ENCODE results near the gene ISCA1.

The ISCA1 gene
- long read RNA-seq, transcript ISCA1-201 (4 exons, 813 nt), result minor isoform, 11 of 85 reads
- long read RNA-seq, transcript ISCA1-203 (4 exons, 1,958 nt), result major isoform, 66 of 85 reads
- long read RNA-seq, partial matches to known transcripts, result 0 of 85 reads
- long read RNA-seq, other reads (novel, unspliced or antisense), result 7 of 85 reads

DNA sequence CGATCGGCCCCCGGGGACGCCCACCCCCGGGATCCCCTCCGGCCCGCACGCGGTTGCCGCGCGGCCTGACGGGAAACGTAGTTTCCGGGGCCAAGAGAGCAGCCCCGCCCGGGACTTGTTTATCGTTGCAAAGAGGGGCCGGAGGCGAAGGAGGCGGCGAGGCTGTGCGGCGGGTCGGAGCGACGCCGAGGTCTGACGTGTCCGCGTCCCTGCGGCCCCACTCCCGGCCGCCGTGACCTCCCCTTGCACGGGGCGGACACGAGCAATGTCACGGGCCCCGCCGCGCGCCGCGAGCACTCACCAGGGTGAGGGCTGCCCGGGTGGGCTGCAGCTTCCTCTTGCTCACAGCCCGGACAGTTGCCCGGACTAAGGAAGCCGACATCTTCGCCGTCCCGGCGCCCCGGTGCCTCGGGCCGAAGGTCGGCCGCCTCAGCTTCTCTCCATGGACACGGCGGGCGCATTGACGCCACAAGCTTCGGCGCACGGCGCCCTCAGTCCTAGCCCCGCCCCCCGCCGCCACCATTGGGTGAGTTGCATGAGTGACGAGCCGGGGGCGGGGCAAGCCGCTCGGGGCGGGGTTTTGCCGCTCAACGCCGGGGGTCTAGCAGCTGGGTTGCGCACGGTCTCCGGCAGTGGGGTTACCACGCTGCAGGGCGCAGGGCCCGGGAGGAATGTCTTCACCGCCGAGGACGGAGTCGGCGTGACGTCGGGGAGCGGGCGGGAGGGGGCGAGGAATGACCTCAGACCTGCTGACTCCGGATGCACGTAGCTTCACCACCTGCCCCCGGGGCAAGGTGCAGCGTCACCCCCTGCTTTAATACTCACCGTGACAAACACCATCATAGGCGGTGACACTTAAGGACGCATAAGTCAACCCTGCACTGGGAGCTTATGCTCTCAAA lies at the start of gene ISCA1:
ISCA1 (minus strand) TSS at position 462 of the 902 bp plus-strand sequence; CDS start at position 382, 80 bp downstream.
- peak within 1 kb of the TSS; percentile 93 for H3K4me3 ChIP-seq (replicated peaks; ENCODE audit: insufficient read depth, low read length)
- peak within 1 kb of the TSS; percentile 92 for H3K27ac ChIP-seq (replicated peaks)
- peak; percentile 34; the same call in 1 of the 2 replicates for TF ChIP-seq GABPA (IDR thresholded peaks at IDR 0.05; ENCODE audit: low read depth)
- peak; percentile 71 for TF ChIP-seq POLR2AphosphoS5 (IDR thresholded peaks at IDR 0.05; ENCODE audit: low read depth)
- no peak for TF ChIP-seq CTCF (IDR thresholded peaks at IDR 0.05; ENCODE audit: insufficient read depth, low read length)
- peak; percentile 70 to 92 for DNase-seq (ENCODE audit: low read depth in 1 of 2, low spot score in 1 of 2)
- no peaks in the 10 kb centered on the region for H3K27me3 ChIP-seq (ENCODE audit: insufficient read depth, poor library complexity, severe bottlenecking)

- no peak overlapping the region for H3K4me3 ChIP-seq (replicated peaks; ENCODE audit: insufficient read depth, low read length)
- no peak overlapping the region for H3K27ac ChIP-seq (replicated peaks)
- no peaks in the 10 kb centered on the region for H3K27me3 ChIP-seq (ENCODE audit: insufficient read depth, poor library complexity, severe bottlenecking)
- no peak for DNase-seq (ENCODE audit: low read depth in 1 of 2, low spot score in 1 of 2)
- TF ChIP-seq CTCF (IDR thresholded peaks at IDR 0.05; ENCODE audit: insufficient read depth, low read length) (no peak), REST (IDR thresholded peaks at IDR 0.05; ENCODE audit: insufficient replicate concordance, low read depth) (no peak), POLR2AphosphoS5 (IDR thresholded peaks at IDR 0.05; ENCODE audit: low read depth) (no peak), GABPA (IDR thresholded peaks at IDR 0.05; ENCODE audit: low read depth) (no peak), SPI1 (IDR thresholded peaks at IDR 0.05; ENCODE audit: borderline replicate concordance, low read depth) (no peak)
Measured at GRCh38 chr9:86330186-86330585, 47.8 kb upstream of the ISCA1 start.

DNA sequence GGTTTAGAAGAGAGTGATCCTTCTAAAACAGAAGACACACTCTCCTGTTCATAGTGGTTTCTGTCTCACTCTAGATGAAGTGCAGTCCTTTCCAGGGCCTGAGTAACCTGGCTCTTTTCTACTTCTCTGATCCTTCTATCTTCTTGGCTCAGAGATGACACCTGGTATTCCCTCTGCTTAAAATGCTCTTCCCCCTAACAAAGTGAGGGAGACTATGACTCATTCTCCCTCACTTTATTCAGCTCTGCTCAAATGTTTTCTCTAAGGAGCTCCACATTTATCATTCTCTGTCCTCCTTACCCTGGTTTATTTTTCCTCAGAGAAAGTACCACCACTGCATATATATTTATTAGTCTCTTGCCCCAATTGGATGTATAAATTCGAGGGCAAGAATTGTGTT lies 47.3 kb upstream of the ISCA1 start:
- no peaks in the 10 kb centered on the region for H3K27me3 ChIP-seq (ENCODE audit: insufficient read depth, poor library complexity, severe bottlenecking)

More for the DNA sequence above, 47.3 kb upstream of the ISCA1 start:
- no peak overlapping the region for H3K27ac ChIP-seq (replicated peaks)
- TF ChIP-seq REST (IDR thresholded peaks at IDR 0.05; ENCODE audit: insufficient replicate concordance, low read depth), result no peak
- TF ChIP-seq GABPA (IDR thresholded peaks at IDR 0.05; ENCODE audit: low read depth), result no peak
- TF ChIP-seq SPI1 (IDR thresholded peaks at IDR 0.05; ENCODE audit: borderline replicate concordance, low read depth), result no peak
- no peak for TF ChIP-seq POLR2AphosphoS5 (IDR thresholded peaks at IDR 0.05; ENCODE audit: low read depth)
- no peak for TF ChIP-seq CTCF (IDR thresholded peaks at IDR 0.05; ENCODE audit: insufficient read depth, low read length)
- DNase-seq (ENCODE audit: low read depth in 1 of 2, low spot score in 1 of 2), result no peak
- H3K4me3 ChIP-seq (replicated peaks; ENCODE audit: insufficient read depth, low read length), result no peak overlapping the region
